NOMO-1 treated with DMSO at 0.1 percent for 48 hours (cell line): Measurements from ENCODE around the gene OR51V1.
"Not testable (repeated sequence)": the region's sequence is repeated elsewhere in the genome, so short reads cannot be mapped to it uniquely, and the experiment has no call there.

Source experiments
- DNase-seq: peaks from one replicate; lab custom pipeline; 2025; ENCODE audit not compliant: unreplicated experiment; lab: John Stamatoyannopoulos, UW

OR51V1 gene

GRCh38 chr11:5174934-5175333 is 25.5 kb downstream of the OR51V1 start:
- DNase-seq = no peak

DNA sequence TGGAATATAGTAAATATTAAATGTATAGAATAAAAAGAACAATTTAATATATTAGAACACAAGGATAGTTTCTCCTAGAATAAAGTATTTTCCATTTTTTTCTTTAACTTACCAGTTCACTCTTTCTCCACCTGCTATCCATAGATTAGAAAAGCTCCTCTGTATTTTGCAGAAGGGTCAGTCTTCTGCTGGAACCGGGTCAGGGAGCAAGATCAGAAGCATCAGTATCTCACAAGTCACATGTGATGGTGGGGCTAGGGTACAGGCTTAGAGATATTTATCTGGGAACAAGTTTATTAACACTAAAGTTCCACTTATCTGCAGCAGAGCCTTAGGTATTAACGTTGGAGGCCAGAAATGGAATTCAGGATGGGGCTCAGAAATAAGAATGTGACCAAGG is 28.6 kb downstream of the OR51V1 start:
- no peak for DNase-seq

- not testable (repeated sequence) for DNase-seq
Observed at GRCh38 chr11:5165898-5166297, 34.6 kb downstream of the OR51V1 start.

DNA sequence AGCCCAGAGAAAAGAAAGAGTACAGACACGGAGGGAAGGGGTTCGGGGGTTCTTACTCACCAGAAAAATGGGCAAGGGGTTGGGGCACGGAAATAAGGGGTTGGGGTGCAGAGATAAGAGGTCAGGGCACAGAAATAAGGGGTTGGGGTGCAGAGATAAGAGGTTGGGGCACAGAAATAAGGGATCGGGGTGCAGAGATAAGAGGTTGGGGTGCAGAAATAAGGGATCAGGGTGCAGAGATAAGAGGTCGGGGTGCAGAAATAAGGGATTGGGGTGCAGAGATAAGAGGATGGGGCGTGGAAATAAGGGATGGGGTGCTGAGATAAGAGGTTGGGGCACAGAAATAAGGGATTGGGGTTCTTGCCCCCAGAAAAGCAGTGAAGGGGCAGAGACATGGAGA is 35.7 kb downstream of the OR51V1 start:
- not testable (repeated sequence) for DNase-seq

DNA sequence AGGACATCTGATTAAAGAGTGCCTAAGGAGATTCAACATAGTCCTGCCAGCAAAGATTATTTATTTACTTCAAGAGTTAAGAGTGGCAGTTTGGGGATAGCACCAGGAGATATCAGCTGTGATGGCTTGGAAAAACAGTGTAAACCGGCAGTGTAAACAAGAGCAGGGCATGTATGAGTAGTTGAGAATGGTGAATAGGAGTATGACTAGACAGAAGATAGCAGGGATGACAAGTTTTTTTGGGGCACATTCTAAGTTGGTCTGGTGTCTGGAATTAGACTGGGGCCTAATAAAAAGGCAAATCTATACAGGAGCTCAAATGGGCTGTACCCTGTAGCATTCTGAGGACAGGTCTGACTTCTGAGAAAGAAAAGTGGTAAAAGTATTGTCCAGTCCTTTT is 39.4 kb downstream of the OR51V1 start:
- DNase-seq = not testable (repeated sequence)

DNA sequence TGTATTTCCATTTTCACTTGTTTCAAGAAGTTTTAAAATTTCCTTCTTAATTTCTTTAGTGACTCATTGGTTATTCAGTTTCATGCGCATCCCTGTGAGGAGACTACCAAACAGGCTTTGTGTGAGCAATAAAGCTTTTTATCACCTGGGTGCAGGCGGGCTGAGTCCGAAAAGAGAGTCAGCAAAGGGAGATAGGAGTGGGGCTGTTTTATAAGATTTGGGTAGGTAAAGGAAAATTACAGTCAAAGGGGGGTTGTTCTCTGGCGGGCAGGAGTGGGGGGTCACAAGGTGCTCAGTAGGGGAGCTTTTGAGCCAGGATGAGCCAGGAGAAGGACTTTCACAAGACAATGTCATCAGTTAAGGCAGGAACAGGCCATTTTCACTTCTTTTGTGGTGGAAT is 40.3 kb downstream of the OR51V1 start:
- DNase-seq = not testable (repeated sequence)

DNA sequence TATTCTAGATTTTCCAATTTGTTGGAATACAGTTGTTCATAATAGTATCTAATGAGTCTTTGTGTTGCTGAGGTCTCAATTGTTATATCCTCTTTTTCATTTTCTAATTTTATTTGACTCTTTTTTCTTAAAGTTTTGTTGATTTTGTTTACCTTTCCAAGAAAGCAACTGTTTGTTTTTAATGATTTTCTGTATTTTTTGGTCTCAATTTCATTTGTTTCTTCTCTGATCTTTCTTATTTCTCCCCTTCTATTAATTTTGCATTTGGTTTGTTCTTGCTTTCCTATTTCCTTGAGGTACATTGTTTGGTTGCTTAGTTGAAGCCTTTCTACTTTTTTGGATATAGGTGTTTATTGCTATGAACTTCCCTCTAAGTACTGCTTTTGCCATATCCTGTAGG is 40.7 kb downstream of the OR51V1 start:
- no peak for DNase-seq

DNA sequence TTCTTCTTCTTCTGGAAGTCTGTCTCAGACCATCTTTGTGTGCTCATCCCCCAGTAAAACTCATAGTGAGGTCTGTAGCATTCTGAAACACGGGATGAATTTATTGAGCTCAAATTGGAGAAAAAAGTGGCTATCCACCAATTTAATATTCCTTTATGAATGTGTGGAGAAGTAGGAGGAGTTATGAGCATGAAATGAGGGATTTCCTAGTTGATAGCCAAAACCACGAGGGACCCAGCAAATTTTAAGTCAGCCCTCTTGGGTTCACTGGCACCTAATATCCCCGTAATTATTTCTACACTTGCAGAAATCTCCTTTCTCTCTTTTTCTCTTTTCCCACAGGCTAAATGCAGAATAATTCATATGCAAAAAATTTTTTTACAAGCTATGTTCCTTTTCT is 45.8 kb downstream of the OR51V1 start, which contains the start of gene OR52A1:
Gene OR52A1 (minus strand): TSS at position 101 of the 400 bp plus-strand sequence. CDS start 2,388 bp downstream, outside the sequence.
- no peak for DNase-seq

GRCh38 chr11:5153574-5154431 is 46.7 kb downstream of the OR51V1 start:
- DNase-seq = no peak

DNA sequence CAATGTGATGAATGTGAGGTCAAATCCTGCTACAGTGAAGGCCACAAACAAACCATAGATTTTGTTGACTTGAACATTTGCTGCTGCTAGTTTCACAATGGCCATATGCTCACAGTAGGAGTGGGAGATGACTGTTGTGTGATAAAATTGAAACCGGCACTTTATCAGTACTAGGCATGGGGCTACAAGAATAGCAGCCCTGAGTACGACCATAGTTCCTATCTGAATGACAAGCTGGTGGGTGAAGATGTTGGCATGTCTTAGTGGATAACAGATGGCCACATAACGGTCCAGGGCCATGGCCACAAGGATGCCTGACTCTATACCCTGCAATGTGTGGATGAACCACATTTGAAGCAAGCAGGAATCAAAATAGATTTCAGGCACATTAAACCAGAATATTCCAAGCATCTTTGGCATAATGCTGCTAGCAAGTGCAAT is 48.7 kb downstream of the OR51V1 start:
- no peak for DNase-seq
